Measurements from ENCODE around the gene NT5C.
"Not testable (repeated sequence)": the region's sequence is repeated elsewhere in the genome, so short reads cannot be mapped to it uniquely, and the experiment has no call there.

Gene NT5C

GRCh38 chr17:75168998-75169397 is 37.5 kb upstream of the NT5C start:
- TF ChIP-seq CTCF (IDR thresholded peaks at IDR 0.05; ENCODE audit: low read depth, low read length) = no peak
- no peak for DNase-seq (ENCODE audit: low read depth in 2 of 2)
- no peak overlapping the region for H3K4me3 ChIP-seq (replicated peaks in 1 of 2; ENCODE audit: low read depth in 2 of 2, low read length in 2 of 2)

- not testable (repeated sequence) for DNase-seq (ENCODE audit: low read depth in 2 of 2); H3K4me3 ChIP-seq (replicated peaks in 1 of 2; ENCODE audit: low read depth in 2 of 2, low read length in 2 of 2)
Measured at GRCh38 chr17:75164606-75165005, 33.1 kb upstream of the NT5C start.

GRCh38 chr17:75163074-75163473 is 31.5 kb upstream of the NT5C start:
- no peak for TF ChIP-seq CTCF (IDR thresholded peaks at IDR 0.05; ENCODE audit: low read depth, low read length)

GRCh38 chr17:75160211-75160610 is 28.7 kb upstream of the NT5C start:
- DNase-seq (ENCODE audit: low read depth in 2 of 2) = no peak
- no peak for TF ChIP-seq CTCF (IDR thresholded peaks at IDR 0.05; ENCODE audit: low read depth, low read length)
- H3K4me3 ChIP-seq (replicated peaks in 1 of 2; ENCODE audit: low read depth in 2 of 2, low read length in 2 of 2) = no peak overlapping the region

More at GRCh38 chr17:75163074-75163473, 31.5 kb upstream of the NT5C start:
- DNase-seq (ENCODE audit: low read depth in 2 of 2) = no peak
- H3K4me3 ChIP-seq (replicated peaks in 1 of 2; ENCODE audit: low read depth in 2 of 2, low read length in 2 of 2) = no peak overlapping the region

GRCh38 chr17:75159196-75160031 is 27.9 kb upstream of the NT5C start:
- no peak for TF ChIP-seq CTCF (IDR thresholded peaks at IDR 0.05; ENCODE audit: low read depth, low read length)
- DNase-seq (ENCODE audit: low read depth in 2 of 2) = peak in 1 of 2 donors; percentile 80
- no peak overlapping the region for H3K4me3 ChIP-seq (replicated peaks in 1 of 2; ENCODE audit: low read depth in 2 of 2, low read length in 2 of 2)

- not testable (repeated sequence) for H3K4me3 ChIP-seq (replicated peaks in 1 of 2; ENCODE audit: low read depth in 2 of 2, low read length in 2 of 2)
- peak in 1 of 2 donors; percentile 40 for DNase-seq (ENCODE audit: low read depth in 2 of 2)
Measured at GRCh38 chr17:75158480-75158879, 26.9 kb upstream of the NT5C start.

GRCh38 chr17:75155191-75155601 is 23.7 kb upstream of the NT5C start:
- TF ChIP-seq CTCF (IDR thresholded peaks at IDR 0.05; ENCODE audit: low read depth, low read length) = no peak
- H3K4me3 ChIP-seq (replicated peaks in 1 of 2; ENCODE audit: low read depth in 2 of 2, low read length in 2 of 2) = no peak overlapping the region
- DNase-seq (ENCODE audit: low read depth in 2 of 2) = no peak

Measured in cardiac fibroblast (primary cell).